OCI-LY1 (cell line): ENCODE results near the gene CCDC116.

Source experiments
- H2AFZ ChIP-seq: fragments of 200-600 bp; sonication (generic), shearing (Covaris generic); 2 replicates; pipeline ENCODE4 v1.6.0; 2014; ENCODE audit warnings: antibody characterized with exemption, mild to moderate bottlenecking, low read length
- H3F3A ChIP-seq: fragments of 200-600 bp; sonication (generic), shearing (Covaris generic); 2 replicates; pipeline ENCODE4 v1.6.0; 2014; ENCODE audit warnings: mild to moderate bottlenecking, antibody characterized with exemption, low read length, moderate library complexity; ENCODE audit not compliant: insufficient read depth
- H3K27ac ChIP-seq: fragments of 200-600 bp; sonication (generic); 2 replicates; pipeline ENCODE4 v1.5.1; 2014; ENCODE audit warnings: low read length, mixed run types, mild to moderate bottlenecking, low read depth; ENCODE audit not compliant: poor library complexity, severe bottlenecking
- H3K27me3 ChIP-seq: fragments of 200-600 bp; sonication (generic); 2 replicates; pipeline ENCODE4 v1.6.0; 2014; ENCODE audit warnings: antibody characterized with exemption, mild to moderate bottlenecking, low read length, moderate library complexity; ENCODE audit not compliant: insufficient read depth
- H3K36me3 ChIP-seq: fragments of 200-600 bp; sonication (generic); 2 replicates; pipeline ENCODE4 v1.6.1; 2014; ENCODE audit warnings: mild to moderate bottlenecking, antibody characterized with exemption, low read length, moderate library complexity, mixed read lengths; ENCODE audit not compliant: insufficient read depth
- H3K4me1 ChIP-seq: fragments of 200-600 bp; sonication (generic); 2 replicates; pipeline ENCODE4 v1.5.1; 2014; ENCODE audit warnings: mild to moderate bottlenecking, low read length, moderate library complexity; ENCODE audit not compliant: insufficient read depth, severe bottlenecking
- H3K4me2 ChIP-seq: fragments of 200-600 bp; sonication (generic), shearing (Covaris generic); 2 replicates; pipeline ENCODE4 v1.6.1; 2014; ENCODE audit warnings: low read length
- H3K4me3 ChIP-seq: fragments of 200-600 bp; sonication (generic); 2 replicates; pipeline ENCODE4 v1.5.1; 2014; ENCODE audit warnings: low read length, low read depth, mild to moderate bottlenecking, mixed read lengths; ENCODE audit not compliant: poor library complexity, severe bottlenecking
- H3K79me2 ChIP-seq: fragments of 200-600 bp; shearing (Covaris generic); 2 replicates; pipeline ENCODE4 v1.6.1; 2016; ENCODE audit warnings: mixed run types, low read length, mixed read lengths; ENCODE audit not compliant: insufficient read depth
- H3K9ac ChIP-seq: fragments of 200-600 bp; sonication (generic), shearing (Covaris generic); 2 replicates; pipeline ENCODE4 v1.6.1; 2014; ENCODE audit warnings: mild to moderate bottlenecking, low read length, mixed read lengths
- H3K9me2 ChIP-seq: fragments of 200-600 bp; sonication (generic), shearing (Covaris generic); 2 replicates; pipeline ENCODE4 v1.6.1; 2014; ENCODE audit warnings: low read depth, mild to moderate bottlenecking, low read length, mixed read lengths
- H3K9me3 ChIP-seq: fragments of 200-600 bp; shearing (Covaris generic); 2 replicates; pipeline ENCODE4 v1.6.1; 2014; ENCODE audit warnings: low read length, mixed read lengths
- H4K20me1 ChIP-seq: fragments of 200-600 bp; sonication (generic), shearing (Covaris generic); 2 replicates; pipeline ENCODE4 v1.6.0; 2016; ENCODE audit warnings: mild to moderate bottlenecking, low read length; ENCODE audit not compliant: insufficient read depth
- EZH2 ChIP-seq: fragments of 200-600 bp; sonication (generic), shearing (Covaris generic); IDR thresholded peaks from 2 replicates; pipeline ENCODE4 v1.8.0; 2017; ENCODE audit warnings: borderline replicate concordance, mixed run types, mild to moderate bottlenecking, antibody characterized with exemption, low read length, moderate library complexity, mixed read lengths
- TF ChIP-seq, protein P1 (sequence below): fragments of 200-600 bp; sonication (generic), shearing (Covaris generic); IDR thresholded peaks from 2 replicates; pipeline ENCODE4 v1.5.1; 2017; ENCODE audit warnings: mild to moderate bottlenecking, antibody characterized with exemption, low read length, moderate library complexity, mixed read lengths

Gene CCDC116

DNA sequence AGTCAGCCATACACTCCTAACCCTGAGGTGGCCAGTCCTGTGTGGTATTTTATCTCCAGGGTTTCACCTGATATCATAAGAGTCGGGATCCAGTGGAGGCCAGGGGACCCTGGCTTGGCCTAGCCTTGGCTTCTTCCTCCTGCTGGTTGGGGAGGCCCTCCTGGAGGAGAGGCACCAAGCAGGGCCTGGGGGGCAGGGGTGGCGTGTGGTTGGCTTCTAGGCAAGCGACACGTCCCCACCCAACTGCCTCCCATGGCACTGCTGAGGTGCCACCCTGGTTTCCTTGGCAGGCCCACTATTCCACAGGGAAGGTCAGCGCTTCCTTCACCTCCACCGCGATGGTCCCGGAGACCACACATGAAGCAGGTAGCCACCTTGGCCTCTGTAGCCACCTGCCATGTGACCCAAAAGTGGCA lies 53.6 kb downstream of the CCDC116 start:
- H3K4me2 ChIP-seq = no peak overlapping the region
- no peak overlapping the region for H3K27ac ChIP-seq
- no peaks in the 10 kb centered on the region for H3K79me2 ChIP-seq
- H3F3A ChIP-seq = no peaks in the 10 kb centered on the region
- H3K4me3 ChIP-seq = no peak overlapping the region
- TF ChIP-seq EZH2 = no peak
- TF ChIP-seq, protein P1, sequence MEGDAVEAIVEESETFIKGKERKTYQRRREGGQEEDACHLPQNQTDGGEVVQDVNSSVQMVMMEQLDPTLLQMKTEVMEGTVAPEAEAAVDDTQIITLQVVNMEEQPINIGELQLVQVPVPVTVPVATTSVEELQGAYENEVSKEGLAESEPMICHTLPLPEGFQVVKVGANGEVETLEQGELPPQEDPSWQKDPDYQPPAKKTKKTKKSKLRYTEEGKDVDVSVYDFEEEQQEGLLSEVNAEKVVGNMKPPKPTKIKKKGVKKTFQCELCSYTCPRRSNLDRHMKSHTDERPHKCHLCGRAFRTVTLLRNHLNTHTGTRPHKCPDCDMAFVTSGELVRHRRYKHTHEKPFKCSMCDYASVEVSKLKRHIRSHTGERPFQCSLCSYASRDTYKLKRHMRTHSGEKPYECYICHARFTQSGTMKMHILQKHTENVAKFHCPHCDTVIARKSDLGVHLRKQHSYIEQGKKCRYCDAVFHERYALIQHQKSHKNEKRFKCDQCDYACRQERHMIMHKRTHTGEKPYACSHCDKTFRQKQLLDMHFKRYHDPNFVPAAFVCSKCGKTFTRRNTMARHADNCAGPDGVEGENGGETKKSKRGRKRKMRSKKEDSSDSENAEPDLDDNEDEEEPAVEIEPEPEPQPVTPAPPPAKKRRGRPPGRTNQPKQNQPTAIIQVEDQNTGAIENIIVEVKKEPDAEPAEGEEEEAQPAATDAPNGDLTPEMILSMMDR = no peak
- H3K27me3 ChIP-seq = no peaks in the 10 kb centered on the region
- H3K36me3 ChIP-seq = peaks cover 58% of the 10 kb centered on the region
- no peaks in the 10 kb centered on the region for H3K9me2 ChIP-seq
- H4K20me1 ChIP-seq = no peaks in the 10 kb centered on the region
- H3K9ac ChIP-seq = no peak overlapping the region
- H3K9me3 ChIP-seq = no peaks in the 10 kb centered on the region
- H3K4me1 ChIP-seq = peaks cover 32% of the 10 kb centered on the region
- no peak overlapping the region for H2AFZ ChIP-seq
